Measurements from ENCODE around the gene STK32B.

The STK32B gene

GRCh38 chr4:5029447-5029846 is 21.8 kb upstream of the STK32B start:
- no peak for DNase-seq (ENCODE audit: insufficient read length, low spot score)
- FAIRE-seq = no peak

GRCh38 chr4:5030221-5030620 is 21.1 kb upstream of the STK32B start:
- DNase-seq (ENCODE audit: insufficient read length, low spot score) (no peak), FAIRE-seq (no peak)

GRCh38 chr4:5030927-5031326 is 20.4 kb upstream of the STK32B start:
- FAIRE-seq (no peak), DNase-seq (ENCODE audit: insufficient read length, low spot score) (no peak)

GRCh38 chr4:5032813-5033212 is 18.5 kb upstream of the STK32B start:
- DNase-seq (ENCODE audit: insufficient read length, low spot score) = no peak
- FAIRE-seq = no peak

GRCh38 chr4:5033281-5033841 is 17.9 kb upstream of the STK32B start:
- no peak for FAIRE-seq
- no peak for DNase-seq (ENCODE audit: insufficient read length, low spot score)

- DNase-seq (ENCODE audit: insufficient read length, low spot score) (no peak), FAIRE-seq (no peak)
These were observed 17.1 kb upstream of the STK32B start for GRCh38 chr4:5034206-5034605.

GRCh38 chr4:5036239-5036638 is 15.0 kb upstream of the STK32B start:
- FAIRE-seq (no peak), DNase-seq (ENCODE audit: insufficient read length, low spot score) (no peak)

- FAIRE-seq = peak; percentile 88
These were observed 13.4 kb upstream of the STK32B start for GRCh38 chr4:5037553-5038551.

GRCh38 chr4:5039800-5040199 is 11.5 kb upstream of the STK32B start:
- no peak for DNase-seq (ENCODE audit: insufficient read length, low spot score)
- no peak for FAIRE-seq

More at GRCh38 chr4:5037553-5038551, 13.4 kb upstream of the STK32B start:
- DNase-seq (ENCODE audit: insufficient read length, low spot score) = peak; percentile 75

GRCh38 chr4:5040856-5041620 is 10.2 kb upstream of the STK32B start:
- FAIRE-seq (no peak), DNase-seq (ENCODE audit: insufficient read length, low spot score) (no peak)

GRCh38 chr4:5041699-5042098 is 9.6 kb upstream of the STK32B start:
- FAIRE-seq (no peak), DNase-seq (ENCODE audit: insufficient read length, low spot score) (no peak)

GRCh38 chr4:5043579-5043978 is 7.7 kb upstream of the STK32B start:
- FAIRE-seq = no peak
- no peak for DNase-seq (ENCODE audit: insufficient read length, low spot score)

- no peak for DNase-seq (ENCODE audit: insufficient read length, low spot score)
- no peak for FAIRE-seq
These were observed 6.9 kb upstream of the STK32B start for GRCh38 chr4:5044341-5044740.

GRCh38 chr4:5045097-5045496 is 6.2 kb upstream of the STK32B start:
- FAIRE-seq (no peak), DNase-seq (ENCODE audit: insufficient read length, low spot score) (no peak)

- DNase-seq (ENCODE audit: insufficient read length, low spot score) = no peak
- FAIRE-seq = no peak
These were observed 2.6 kb upstream of the STK32B start for GRCh38 chr4:5048721-5049120.

GRCh38 chr4:5050520-5051277 is 581 bp upstream of the STK32B start:
- DNase-seq (ENCODE audit: insufficient read length, low spot score) (peak; percentile 87), FAIRE-seq (no peak)

- FAIRE-seq = no peak
These were observed 973 bp downstream of the STK32B start for GRCh38 chr4:5052204-5052702.

GRCh38 chr4:5052726-5053425 is 1.6 kb downstream of the STK32B start:
- DNase-seq (ENCODE audit: insufficient read length, low spot score) (no peak), FAIRE-seq (no peak)

More at GRCh38 chr4:5052204-5052702, 973 bp downstream of the STK32B start:
- no peak for DNase-seq (ENCODE audit: insufficient read length, low spot score)

GRCh38 chr4:5054532-5054931 is 3.3 kb downstream of the STK32B start:
- no peak for DNase-seq (ENCODE audit: insufficient read length, low spot score)
- FAIRE-seq = no peak

GRCh38 chr4:5055411-5055810 is 4.1 kb downstream of the STK32B start:
- DNase-seq (ENCODE audit: insufficient read length, low spot score) = no peak
- FAIRE-seq = no peak

Measured in HTR-8/SVneo (cell line).